K562 treated with DMSO at 1 percent for 4 hours (cell line): Measurements from ENCODE around the gene PLP2. TPM values are rescaled to one million over a fixed set of nuclear protein-coding genes. Genes with fewer than 3 reads are reported as not detected.

Experiments
- total RNA-seq: library from RNA; unstranded; fragments of 300-600 nt; gene quantifications from 2 replicates; pipeline ENCODE4 v1.2.3, GENCODE V29; 2022; ENCODE audit not compliant: insufficient read depth

PLP2 gene
- total RNA-seq = 260 and 274 TPM in 2 replicates

DNA sequence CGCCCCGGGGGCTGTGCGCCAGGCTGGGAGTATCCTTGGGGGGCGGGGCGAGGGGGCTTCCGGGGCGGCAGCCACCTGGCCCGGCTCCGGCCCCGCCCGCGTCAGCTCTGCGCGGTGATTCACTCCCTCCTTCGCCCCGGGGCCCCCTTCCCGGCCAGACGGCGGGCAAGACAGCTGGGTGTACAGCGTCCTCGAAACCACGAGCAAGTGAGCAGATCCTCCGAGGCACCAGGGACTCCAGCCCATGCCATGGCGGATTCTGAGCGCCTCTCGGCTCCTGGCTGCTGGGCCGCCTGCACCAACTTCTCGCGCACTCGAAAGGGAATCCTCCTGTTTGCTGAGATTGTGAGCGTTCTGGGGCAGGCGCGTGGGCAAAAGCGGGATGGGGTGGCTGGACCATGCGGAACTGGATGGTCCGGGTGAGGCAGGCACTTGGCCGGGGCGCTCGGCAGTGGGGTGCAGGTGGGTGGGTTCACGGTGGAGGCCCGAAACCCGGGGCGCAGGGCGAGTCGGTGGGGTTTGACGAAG lies at the start of gene PLP2:
Gene PLP2, plus strand, starts transcription at position 147 of the 528 bp plus-strand sequence. Its CDS starts 103 bp downstream, at position 250.

DNA sequence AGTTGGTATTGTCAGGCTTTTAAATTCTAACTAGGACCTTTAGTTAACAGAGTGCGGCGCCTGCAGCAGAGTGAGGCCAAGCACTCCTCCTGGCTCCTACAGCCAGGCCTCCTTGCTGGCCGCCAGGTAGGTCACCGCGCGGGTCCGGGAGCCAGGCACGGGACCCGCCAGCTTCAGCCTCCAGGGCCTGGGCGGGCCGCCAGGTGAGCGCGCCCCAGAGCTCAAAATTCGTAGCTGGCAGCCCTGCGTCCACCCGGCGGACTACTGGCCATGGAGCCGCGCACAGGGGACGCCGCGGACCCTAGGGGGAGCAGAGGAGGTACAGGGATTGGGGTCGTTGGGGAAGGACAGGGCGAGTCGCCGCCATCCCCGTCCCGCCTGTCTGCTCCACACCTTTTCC lies 9.1 kb upstream of the PLP2 start, which contains the start of gene MAGIX:
Gene MAGIX, plus strand, starts transcription at position 139 of the 400 bp plus-strand sequence. Its CDS starts 132 bp downstream, at position 271.

DNA sequence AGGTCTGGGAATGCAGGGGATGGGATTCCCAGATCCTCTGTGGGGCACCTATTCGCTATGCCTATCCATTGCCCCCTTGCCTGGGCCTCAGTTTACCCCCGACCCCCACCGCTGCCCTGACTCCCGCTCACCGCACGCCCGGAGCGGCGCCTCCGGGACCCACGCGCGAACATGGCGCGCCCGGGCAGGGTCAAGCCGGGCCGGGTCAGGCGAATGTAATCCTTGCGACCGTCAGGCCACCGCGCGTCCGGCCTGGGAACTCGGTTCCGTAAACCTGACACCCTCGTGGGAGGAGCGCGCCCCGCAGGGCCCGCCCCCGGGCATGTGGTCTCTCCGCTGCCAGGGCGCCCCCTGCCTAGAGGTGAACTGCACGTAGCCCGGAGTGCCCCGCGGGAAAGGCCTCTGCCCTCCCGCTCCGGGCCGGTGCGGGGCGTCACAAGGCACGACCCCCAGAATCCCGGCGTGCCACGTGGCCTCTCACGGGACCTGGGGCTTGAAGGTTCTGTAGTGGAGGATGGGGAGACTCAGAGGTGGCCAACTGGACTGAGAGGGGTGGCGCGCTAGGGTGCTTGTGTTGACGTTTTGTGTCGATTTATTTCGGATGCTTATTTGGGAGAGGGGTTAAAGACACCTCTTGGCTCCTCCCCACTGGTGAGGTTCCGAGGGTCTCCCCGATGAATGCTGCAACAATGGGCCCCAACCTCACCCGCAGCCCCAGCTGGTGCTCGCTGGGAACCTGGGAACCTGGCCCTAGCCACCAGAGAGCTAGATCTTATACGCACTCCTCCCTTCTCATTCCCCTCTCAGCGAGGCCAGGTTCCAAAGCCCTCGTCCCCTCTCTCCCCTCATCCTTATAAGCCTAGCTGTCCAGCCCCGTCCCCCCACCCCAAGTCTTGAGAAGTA lies 14.7 kb downstream of the PLP2 start, which contains the start of gene PRICKLE3:
Gene PRICKLE3, minus strand, starts transcription at position 249 of the 903 bp plus-strand sequence. Its CDS starts 76 bp downstream, at position 173.

DNA sequence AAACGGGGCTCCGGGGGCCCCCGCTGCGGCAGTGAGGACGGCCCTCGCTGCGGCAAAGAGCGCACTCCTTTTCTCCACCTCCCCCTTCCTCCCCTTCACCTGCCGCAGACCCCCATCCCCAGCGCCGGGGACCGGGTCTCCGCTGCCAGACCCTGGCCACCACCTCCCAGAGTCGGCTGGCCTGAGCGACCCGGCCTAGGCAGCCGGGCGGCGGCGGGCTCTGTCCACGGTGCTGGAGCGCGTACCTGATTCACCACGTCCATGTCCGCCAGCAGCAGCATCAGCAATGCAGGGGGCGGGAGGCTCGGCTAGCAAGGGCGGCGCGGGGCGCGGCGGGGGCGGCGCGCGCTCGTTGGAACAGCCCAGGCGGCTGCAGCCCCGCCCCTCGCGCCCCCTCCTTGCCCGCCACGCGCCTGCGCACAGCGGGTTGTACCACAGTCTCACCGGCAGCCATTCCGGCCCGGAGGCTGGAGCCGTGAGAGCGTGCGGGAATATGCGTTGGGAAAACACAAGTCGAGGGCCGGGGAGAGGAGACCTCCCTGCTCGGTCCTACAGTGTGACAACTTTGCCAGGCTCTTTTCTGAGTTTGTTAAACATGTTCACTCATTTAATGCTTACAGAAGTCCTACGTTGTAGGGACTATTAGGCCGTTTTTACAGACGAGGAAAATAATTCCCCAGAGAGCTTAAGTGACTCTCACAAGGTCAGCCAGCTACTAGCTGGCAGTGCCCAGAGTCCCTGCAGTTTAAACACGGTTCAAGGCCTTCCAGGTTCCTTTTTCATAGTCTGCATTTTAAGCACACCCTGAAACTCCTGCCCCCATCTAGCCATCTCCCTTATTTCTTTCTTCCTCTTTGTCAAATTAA lies 28.4 kb downstream of the PLP2 start, which contains the start of gene SYP:
Gene SYP, minus strand, starts transcription at position 288 of the 866 bp plus-strand sequence. Its CDS starts 7 bp downstream, at position 281.

Other genes with a start within 250 kb of the PLP2 start
- 73.0 and 87.7 TPM in 2 replicates for gene OTUD5, start 214.3 kb upstream of the PLP2 start, total RNA-seq
- gene KCND1, start 200.1 kb upstream of the PLP2 start, total RNA-seq = 3.4 and 3.8 TPM in 2 replicates
- 26.9 and 27.0 TPM in 2 replicates for gene GRIPAP1, start 169.6 kb upstream of the PLP2 start, total RNA-seq
- 25.4 and 31.6 TPM in 2 replicates for gene TFE3, start 128.5 kb upstream of the PLP2 start, total RNA-seq
- gene CCDC120, start 112.9 kb upstream of the PLP2 start, total RNA-seq = 3.2 and 4.6 TPM in 2 replicates
- 2.9 and 7.4 TPM in 2 replicates for gene PRAF2, start 97.9 kb upstream of the PLP2 start, total RNA-seq
- 130 and 139 TPM in 2 replicates for gene WDR45, start 92.0 kb upstream of the PLP2 start, total RNA-seq
- 30.7 and 38.3 TPM in 2 replicates for gene GPKOW, start 48.2 kb upstream of the PLP2 start, total RNA-seq
- gene MAGIX, start 9.1 kb upstream of the PLP2 start, total RNA-seq = 4.6 and 7.0 TPM in 2 replicates
- gene PRICKLE3, start 14.5 kb downstream of the PLP2 start, total RNA-seq = 18.2 and 23.2 TPM in 2 replicates
- gene SYP, start 28.3 kb downstream of the PLP2 start, total RNA-seq = 0.83 and 2.3 TPM in 2 replicates
- gene CACNA1F, start 61.4 kb downstream of the PLP2 start, total RNA-seq = 0.33 TPM in 1 of 2 replicates, not detected in the other
- 19.9 and 24.8 TPM in 2 replicates for gene CCDC22, start 63.6 kb downstream of the PLP2 start, total RNA-seq
- not detected in 2 replicates for gene FOXP3, start 92.8 kb downstream of the PLP2 start, total RNA-seq
- gene PPP1R3F, start 97.9 kb downstream of the PLP2 start, total RNA-seq = 3.4 and 4.3 TPM in 2 replicates
- gene GAGE10, start 131.7 kb downstream of the PLP2 start, total RNA-seq = not detected in 2 replicates
- not detected in 2 replicates for gene GAGE12J, start 150.1 kb downstream of the PLP2 start, total RNA-seq
- gene GAGE13, start 159.7 kb downstream of the PLP2 start, total RNA-seq = 4.6 and 7.1 TPM in 2 replicates